Stimulated activated CD4-positive, alpha-beta T cell treated with anti-CD3 and anti-CD28 coated beads, Interleukin-4, amount 100 ng/mL, for 4 hours (primary cell): ENCODE data around the gene TECPR1.
A peak's percentile ranks its signal among the peaks of the same experiment; 100 is the strongest.

Experiments
- DNase-seq, 2 experiments: peaks; one replicate each; pipeline ENCODE4 v3.0.0-alpha.2; 2020

TECPR1 gene

GRCh38 chr7:98186452-98187137 lies 65.4 kb downstream of the TECPR1 start:
- no peak for DNase-seq

GRCh38 chr7:98185101-98185500 lies 66.9 kb downstream of the TECPR1 start:
- no peak for DNase-seq

DNA sequence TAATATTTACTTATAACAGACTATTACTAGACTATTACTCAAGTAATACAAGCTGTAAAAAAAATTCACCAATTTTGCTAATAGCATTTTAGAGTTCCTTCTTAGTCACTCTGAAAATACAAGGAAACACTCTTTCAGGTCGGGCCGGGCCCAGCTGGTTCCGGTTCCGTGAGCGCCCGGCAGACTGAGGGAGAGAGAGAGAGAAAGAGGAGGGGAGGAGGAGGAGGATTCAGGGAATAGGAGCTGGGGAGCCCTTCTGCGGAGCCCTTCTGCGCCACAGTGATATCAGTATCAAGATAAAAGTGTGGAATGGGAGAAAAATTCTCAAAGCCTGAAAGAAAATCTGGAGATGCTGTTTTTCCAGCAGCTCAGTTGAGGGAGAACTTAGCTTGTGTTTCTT lies 71.3 kb downstream of the TECPR1 start:
- no peak for DNase-seq

DNA sequence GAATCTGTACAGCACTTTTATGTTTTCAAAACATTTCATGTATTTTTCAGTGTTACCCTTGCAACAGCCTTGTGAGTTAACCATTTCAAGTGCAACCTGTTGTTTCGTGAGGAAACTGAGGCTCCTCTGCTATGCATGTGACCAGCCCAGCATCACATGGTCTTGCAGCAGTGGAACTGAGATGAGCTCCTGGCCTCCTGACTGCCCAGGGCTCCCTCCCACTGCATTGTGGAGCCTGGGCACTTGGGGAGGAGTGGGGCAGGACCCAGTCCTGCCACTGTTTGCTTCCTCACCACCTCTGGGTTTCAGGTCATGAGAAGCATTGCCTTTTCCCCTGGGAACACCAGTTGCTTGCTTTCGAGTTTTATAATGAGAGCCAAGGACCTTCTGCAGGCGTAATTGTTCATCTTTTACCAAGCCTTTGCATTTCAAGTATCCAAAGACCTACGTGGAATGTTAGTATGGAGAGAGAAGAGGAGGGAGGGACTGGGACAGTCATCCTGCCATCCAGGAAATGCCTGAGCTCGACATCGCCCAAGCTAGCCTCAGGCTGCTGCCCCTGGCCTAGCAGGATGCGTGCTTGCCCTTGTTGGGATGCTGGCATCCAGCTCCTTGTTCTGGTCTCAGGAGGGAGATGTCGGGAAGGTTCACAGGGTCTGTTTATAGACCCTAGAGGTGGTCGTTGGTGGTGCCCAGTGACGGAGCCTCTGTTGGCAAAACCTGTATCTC lies 73.1 kb downstream of the TECPR1 start:
- no peak for DNase-seq

- no peak for DNase-seq
Observed at GRCh38 chr7:98178321-98178720, 73.7 kb downstream of the TECPR1 start.

- no peak for DNase-seq
Observed at GRCh38 chr7:98177553-98177952, 74.5 kb downstream of the TECPR1 start.

DNA sequence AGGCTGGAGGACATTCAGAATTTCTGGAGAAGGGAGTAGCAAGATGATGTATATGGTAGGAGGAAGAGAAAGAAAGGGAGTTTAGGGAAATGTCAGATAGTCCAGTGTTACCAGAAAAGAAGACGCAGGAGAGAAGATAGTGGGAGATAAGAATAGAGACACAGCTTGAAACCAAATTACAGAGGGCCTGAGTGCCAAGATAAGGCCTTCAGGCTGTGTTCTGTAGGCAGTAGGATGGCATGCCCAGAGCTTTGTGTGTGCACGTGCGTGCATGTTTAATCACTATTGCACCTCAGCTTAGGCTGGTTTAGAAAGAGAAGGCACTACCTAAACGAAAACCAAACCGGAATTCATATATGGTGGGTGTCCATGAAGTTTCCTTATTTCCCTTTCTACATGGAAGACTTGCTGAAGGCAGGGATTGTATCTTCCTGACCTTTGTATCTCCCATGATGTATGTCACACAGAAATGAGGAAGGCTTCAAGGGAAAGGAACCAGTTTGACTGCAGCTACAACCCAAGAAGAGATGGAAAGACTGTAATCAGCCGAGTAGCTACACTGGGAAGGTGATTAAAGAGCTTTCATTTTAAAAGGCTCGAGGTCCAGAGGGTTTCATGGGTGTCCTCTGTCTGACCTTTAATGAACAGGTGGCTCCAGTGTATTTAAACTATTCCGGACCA lies 76.6 kb downstream of the TECPR1 start:
- no peak for DNase-seq

- no peak for DNase-seq
Observed at GRCh38 chr7:98174334-98175259, 77.4 kb downstream of the TECPR1 start.

- no peak for DNase-seq
Observed at GRCh38 chr7:98171449-98171848, 80.6 kb downstream of the TECPR1 start.

GRCh38 chr7:98170966-98171365 lies 81.1 kb downstream of the TECPR1 start:
- DNase-seq: no peak

DNA sequence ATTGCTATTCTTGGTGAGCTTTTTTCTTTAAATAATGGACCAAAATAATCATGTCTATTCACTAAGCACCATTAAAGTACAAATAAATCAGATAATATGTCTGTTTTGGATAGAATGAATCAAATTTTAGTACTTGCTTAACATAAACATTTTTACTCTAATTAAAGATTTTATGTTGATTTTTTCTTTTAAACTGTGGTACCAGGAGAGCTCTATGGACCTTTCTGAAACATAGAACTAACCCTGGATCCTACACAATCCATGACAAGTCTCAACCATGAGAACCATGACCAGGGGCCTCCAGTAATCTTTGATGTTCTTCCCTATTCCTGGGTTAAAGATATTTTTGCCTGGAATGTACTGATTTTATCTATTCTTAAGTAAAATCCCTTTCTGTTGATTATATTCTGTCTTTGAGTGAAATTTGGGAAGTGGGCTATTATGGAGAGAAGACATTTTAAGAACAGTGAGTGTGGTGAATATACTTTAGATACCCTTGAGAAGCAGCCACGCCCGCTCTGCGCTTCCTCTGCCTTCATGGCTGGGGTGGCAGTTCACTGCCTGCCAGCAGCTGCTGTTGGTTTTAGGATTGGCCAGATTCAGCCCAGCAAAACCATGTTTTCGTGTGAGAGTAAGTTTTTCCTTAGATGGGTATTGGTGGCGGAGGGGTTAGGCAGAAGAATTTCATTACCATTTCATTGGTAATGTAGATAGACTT lies 83.0 kb downstream of the TECPR1 start:
- no peak for DNase-seq

GRCh38 chr7:98168181-98168903 lies 83.7 kb downstream of the TECPR1 start:
- peak; percentile 53 to 63 for DNase-seq

DNA sequence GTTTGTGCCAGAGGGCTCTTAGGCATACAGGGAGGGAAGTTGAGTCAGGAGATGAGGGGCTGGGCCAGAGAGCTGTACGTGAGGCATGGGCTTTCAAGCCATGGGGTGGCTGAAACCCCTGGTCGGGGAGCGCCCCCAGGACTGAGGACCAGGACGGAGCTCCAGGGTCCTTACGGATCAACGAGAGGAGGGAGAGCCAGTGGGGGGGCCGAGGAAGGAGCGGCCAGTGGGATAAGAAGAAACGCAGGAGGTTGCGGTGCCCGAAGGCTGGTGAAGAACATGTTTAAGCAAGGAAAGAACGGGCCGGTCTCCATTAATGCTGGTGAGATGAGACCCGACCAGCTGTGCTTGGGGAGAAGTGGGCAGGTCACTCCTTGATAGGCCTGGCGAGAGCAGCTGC lies 84.4 kb downstream of the TECPR1 start:
- DNase-seq: no peak

- no peak for DNase-seq
Observed at GRCh38 chr7:98166668-98166970, 85.4 kb downstream of the TECPR1 start.

- DNase-seq: peak; percentile 10 to 39
Observed at GRCh38 chr7:98165827-98166667, 86.0 kb downstream of the TECPR1 start.
